H1 (cell line): Measurements from ENCODE around the gene GRAMD4. TPM values are rescaled to one million over a fixed set of nuclear protein-coding genes. Genes with fewer than 3 reads are reported as not detected.

Experiments
- CTCF ChIA-PET: fragments of 300-600 bp; sonication (Branson Sonifier 250); formaldehyde crosslinking; loops from one replicate; lab custom pipeline; 2021; ENCODE audit not compliant: partially characterized antibody; lab: Charles Lee
- POLR2A ChIA-PET: fragments of 300-600 bp; sonication (Branson Sonifier 250); formaldehyde crosslinking; loops from one replicate; lab custom pipeline; 2021; ENCODE audit warnings: inconsistent platforms; ENCODE audit not compliant: partially characterized antibody; lab: Charles Lee
- DNase-seq, 2 experiments: peaks; one replicate each; pipeline versions ENCODE4 v3.0.0 to v3.0.0-alpha.2; 2010 to 2022; ENCODE audit warnings: low spot score in 2 of 2, low read depth in 1 of 2, mixed read lengths in 1 of 2
- FAIRE-seq: peaks from 2 replicates; lab custom pipeline; 2011; peaks lifted over from hg19 to GRCh38; lab: Jason Lieb, UNC
- H2AFZ ChIP-seq: 2 replicates; pipeline ENCODE4 v1.8.1; 2012; ENCODE audit warnings: low read length, inconsistent platforms
- H2AK5ac ChIP-seq: 2 replicates; pipeline ENCODE4 v1.6.1; 2013; ENCODE audit warnings: low read depth, low read length
- H2BK120ac ChIP-seq: replicated peaks from 2 replicates; pipeline ENCODE3; 2013; ENCODE audit warnings: low read depth, low read length, inconsistent platforms
- H2BK12ac ChIP-seq: 2 replicates; pipeline ENCODE4 v1.6.1; 2013; ENCODE audit warnings: low read depth, low read length
- H2BK15ac ChIP-seq: 2 replicates; pipeline ENCODE4 v1.6.1; 2013; ENCODE audit warnings: low read length
- H2BK20ac ChIP-seq: 2 replicates; pipeline ENCODE4 v1.6.1; 2013; ENCODE audit warnings: low read length
- H2BK5ac ChIP-seq: 2 replicates; pipeline ENCODE4 v1.6.1; 2013; ENCODE audit warnings: low read depth, low read length
- H3K14ac ChIP-seq: 2 replicates; pipeline ENCODE4 v1.6.1; 2013; ENCODE audit warnings: inconsistent platforms; ENCODE audit not compliant: insufficient read length
- H3K18ac ChIP-seq: 2 replicates; pipeline ENCODE4 v1.6.1; 2013; ENCODE audit warnings: low read length; ENCODE audit errors: extremely low read depth
- H3K23ac ChIP-seq: 2 replicates; pipeline ENCODE4 v1.6.1; 2013; ENCODE audit warnings: inconsistent platforms; ENCODE audit not compliant: insufficient read length
- H3K23me2 ChIP-seq: 2 replicates; pipeline ENCODE4 v1.6.1; 2013; ENCODE audit warnings: low read depth, low read length
- H3K27ac ChIP-seq: 2 replicates; pipeline ENCODE4 v1.6.1; 2011; ENCODE audit warnings: low read depth, low read length, inconsistent platforms
- H3K27me3 ChIP-seq, 4 experiments: replicated peaks in 1 of 4; 1 replicate in 1 of 4; 2 replicates in 3 of 4; pipeline versions ENCODE4 v1.6.1 to v1.8.1; 2011 to 2013; ENCODE audit warnings: low read length in 3 of 4, mild to moderate bottlenecking in 3 of 4, inconsistent platforms in 2 of 4, mixed read lengths in 2 of 4, moderate library complexity in 1 of 4; ENCODE audit not compliant: control insufficient read depth in 3 of 4, insufficient read depth in 3 of 4; ENCODE audit errors: extremely low read depth in 1 of 4
- H3K36me3 ChIP-seq, 4 experiments: 2 replicates each; pipeline versions ENCODE4 v1.6.1 to v1.8.1; 2011 to 2013; ENCODE audit warnings: mild to moderate bottlenecking in 4 of 4, low read length in 3 of 4, moderate library complexity in 2 of 4, control low read depth in 1 of 4, inconsistent platforms in 1 of 4; ENCODE audit not compliant: insufficient read depth in 4 of 4, control insufficient read depth in 2 of 4
- H3K4ac ChIP-seq: replicated peaks from 2 replicates; pipeline ENCODE3; 2013; ENCODE audit warnings: low read length, low read depth, mixed read lengths, inconsistent platforms; ENCODE audit not compliant: insufficient read length
- H3K4me1 ChIP-seq, 4 experiments: replicated peaks in 1 of 4; 1 replicate in 1 of 4; 2 replicates in 3 of 4; pipeline versions ENCODE4 v1.6.1 to v1.8.1; 2011 to 2013; ENCODE audit warnings: low read length in 3 of 4, inconsistent platforms in 2 of 4, mixed read lengths in 1 of 4; ENCODE audit not compliant: insufficient read depth in 4 of 4, control insufficient read depth in 3 of 4
- H3K4me2 ChIP-seq, 2 experiments: 2 replicates each; pipeline versions ENCODE4 v1.6.1 to v1.8.1; 2011 to 2013; ENCODE audit warnings: low read depth in 2 of 2, low read length in 2 of 2, control low read depth in 1 of 2, inconsistent platforms in 1 of 2, mild to moderate bottlenecking in 1 of 2; ENCODE audit not compliant: insufficient read depth in 1 of 2
- H3K4me3 ChIP-seq, 4 experiments: fragments of 200-600, 300-600 bp in 1 of 4; sonication (generic), shearing (Covaris generic), sonication (Bioruptor Twin) in 1 of 4; 2 replicates each; pipeline versions ENCODE4 v1.5.1 to v1.8.1; 2011 to 2016; ENCODE audit warnings: low read length in 4 of 4, low read depth in 3 of 4, control low read depth in 2 of 4, inconsistent platforms in 2 of 4, mild to moderate bottlenecking in 2 of 4, mixed read lengths in 1 of 4, moderate library complexity in 1 of 4; ENCODE audit not compliant: insufficient read depth in 2 of 4; ENCODE audit errors: extremely low read depth in 1 of 4
- H3K56ac ChIP-seq: replicated peaks from 2 replicates; pipeline ENCODE3; 2013; ENCODE audit warnings: low read depth, mild to moderate bottlenecking, mixed read lengths, low read length, inconsistent platforms; ENCODE audit not compliant: insufficient read length
- H3K79me1 ChIP-seq: 2 replicates; pipeline ENCODE4 v1.6.1; 2013; ENCODE audit warnings: low read depth, low read length, control low read depth
- H3K79me2 ChIP-seq, 2 experiments: 2 replicates each; pipeline versions ENCODE4 v1.6.1 to v1.8.1; 2012 to 2013; ENCODE audit warnings: low read length in 2 of 2, mild to moderate bottlenecking in 2 of 2, inconsistent platforms in 1 of 2; ENCODE audit not compliant: insufficient read depth in 2 of 2, control insufficient read depth in 1 of 2
- H3K9ac ChIP-seq, 4 experiments: replicated peaks in 1 of 4; 1 replicate in 1 of 4; 2 replicates in 3 of 4; pipeline versions ENCODE4 v1.6.1 to v1.8.1; 2011 to 2013; ENCODE audit warnings: low read depth in 3 of 4, low read length in 3 of 4, control low read depth in 2 of 4, mild to moderate bottlenecking in 2 of 4, moderate library complexity in 2 of 4, inconsistent platforms in 1 of 4; ENCODE audit errors: extremely low read depth in 1 of 4
- H3K9me3 ChIP-seq, 2 experiments: 2 replicates each; pipeline versions ENCODE4 v1.6.1 to v1.8.1; 2012 to 2013; ENCODE audit warnings: mild to moderate bottlenecking in 2 of 2, moderate library complexity in 2 of 2, control low read depth in 1 of 2, inconsistent platforms in 1 of 2, low read depth in 1 of 2, low read length in 1 of 2, mixed read lengths in 1 of 2; ENCODE audit not compliant: insufficient read depth in 2 of 2
- H4K20me1 ChIP-seq, 2 experiments: replicated peaks in 1 of 2; 2 replicates each; pipeline versions ENCODE3 to v1.8.1; 2011 to 2013; ENCODE audit warnings: inconsistent platforms in 2 of 2, low read length in 2 of 2, mild to moderate bottlenecking in 1 of 2; ENCODE audit not compliant: insufficient read depth in 2 of 2, control insufficient read depth in 1 of 2
- H4K5ac ChIP-seq: 2 replicates; pipeline ENCODE4 v1.6.1; 2013; ENCODE audit warnings: low read length, low read depth, mixed read lengths, inconsistent platforms; ENCODE audit not compliant: insufficient read length
- H4K8ac ChIP-seq: 2 replicates; pipeline ENCODE4 v1.8.0; 2013; ENCODE audit warnings: mild to moderate bottlenecking, moderate library complexity, low read length, inconsistent platforms; ENCODE audit not compliant: insufficient read depth; ENCODE audit errors: extremely low read depth
- H4K91ac ChIP-seq: replicated peaks from 2 replicates; pipeline ENCODE3; 2013; ENCODE audit warnings: low read length, mixed read lengths, inconsistent platforms; ENCODE audit not compliant: insufficient read length
- ATF3 ChIP-seq: IDR thresholded peaks from 2 replicates; pipeline ENCODE4 v1.6.1; 2011; ENCODE audit warnings: low read depth, mild to moderate bottlenecking, low read length; ENCODE audit not compliant: insufficient read depth
- CBX5 ChIP-seq: fragments of 300-800, 300-1000 bp; sonication (generic); IDR thresholded peaks from 2 replicates; pipeline ENCODE4 v1.7.1; 2016; ENCODE audit warnings: antibody characterized with exemption, low read length, low read depth
- CTCF ChIP-seq, 3 experiments: IDR thresholded peaks; 1 replicate in 2 of 3; 2 replicates in 1 of 3; pipeline versions ENCODE4 v1.5.1 to v1.6.1; 2011; ENCODE audit warnings: low read length in 3 of 3, mild to moderate bottlenecking in 3 of 3, inconsistent platforms in 2 of 3, low read depth in 1 of 3, moderate library complexity in 1 of 3; ENCODE audit not compliant: insufficient read depth in 1 of 3; ENCODE audit errors: control extremely low read depth in 1 of 3
- GABPA ChIP-seq: IDR thresholded peaks from 2 replicates; pipeline ENCODE4 v1.6.1; 2011; ENCODE audit warnings: mild to moderate bottlenecking, low read length, moderate library complexity, borderline replicate concordance; ENCODE audit not compliant: insufficient read depth
- MAFK ChIP-seq: IDR thresholded peaks from 2 replicates; pipeline ENCODE4 v1.6.1; 2012; ENCODE audit warnings: low read depth, mild to moderate bottlenecking, improper control_type of control experiment, low read length
- POLR2AphosphoS5 ChIP-seq: IDR thresholded peaks from 2 replicates; pipeline ENCODE4 v1.6.1; 2011; ENCODE audit warnings: low read depth, low read length
- RBBP5 ChIP-seq: IDR thresholded peaks from 2 replicates; pipeline ENCODE4 v1.7.1; 2012; ENCODE audit warnings: low read depth, mild to moderate bottlenecking, inconsistent platforms, low read length, moderate library complexity, borderline replicate concordance
- SP2 ChIP-seq: IDR thresholded peaks from 2 replicates; pipeline ENCODE4 v1.6.1; 2012; ENCODE audit warnings: mild to moderate bottlenecking, low read length, inconsistent platforms
- SUZ12 ChIP-seq: fragments of 200-600 bp; sonication (generic); IDR thresholded peaks from 2 replicates; pipeline ENCODE4 v1.6.1; 2012; ENCODE audit warnings: mild to moderate bottlenecking, inconsistent platforms, low read length, moderate library complexity, mixed read lengths
- TBP ChIP-seq: IDR thresholded peaks from 2 replicates; pipeline ENCODE4 v1.6.1; 2011; ENCODE audit warnings: low read depth, low read length, improper control_type of control experiment
- TCF12 ChIP-seq: IDR thresholded peaks from 2 replicates; pipeline ENCODE4 v1.6.1; 2011; ENCODE audit warnings: low read depth, mild to moderate bottlenecking, low read length
- ZNF274 ChIP-seq: IDR thresholded peaks from 2 replicates; pipeline ENCODE4 v1.7.0; 2012; ENCODE audit warnings: low read length, borderline replicate concordance; ENCODE audit errors: extremely low read depth
- WGBS, 2 experiments: shearing (Covaris generic) in 1 of 2; methylation state at CpG; one replicate each; pipeline versions ENCODE4 v1.1.6 to v1.1.7; 2013 to 2015; ENCODE audit warnings: low lambda C conversion rate in 2 of 2, mixed read lengths in 2 of 2, inconsistent platforms in 1 of 2, low coverage in 1 of 2, missing lambda C conversion rate in 1 of 2; ENCODE audit not compliant: insufficient replicate concordance in 2 of 2, insufficient coverage in 1 of 2, insufficient read length in 1 of 2; ENCODE audit errors: extremely low coverage in 1 of 2, missing lambda C conversion rate in 1 of 2; 5-methylcytosine and 5-hydroxymethylcytosine counted together
- polyA plus RNA-seq, 7 experiments: library from polyadenylated mRNA; depleted of rRNA in 3 of 7; stranded (reverse) in 5 of 7; unstranded in 2 of 7; fragments of >200 nt in 5 of 7; fragments of 200-250 nt in 2 of 7; gene quantifications; 1 replicate in 5 of 7; 2 replicates in 1 of 7; 4 replicates in 1 of 7; pipeline versions ENCODE4 v1.2.1 to v1.2.3, GENCODE V29; 2011 to 2013; ENCODE audit warnings: missing spikeins in 2 of 7, mixed read lengths in 2 of 7
- total RNA-seq: library from RNA; stranded (reverse); fragmentation: NEBNext Ultra II Directional; extraction: Animal tissue kit (Norgen Biotek cat#: 25700); gene quantifications from 2 replicates; pipeline ENCODE4 v1.2.1, GENCODE V29; 2021

Gene GRAMD4
- total and polyA plus RNA-seq, 2 of the 8 experiments (the other 6 are each of a cell fraction or from before 2014, with no cell fraction given): 7.9 to 25.6 TPM

- no peaks in the 10 kb centered on the region for H3K9me3 ChIP-seq
- H3K79me1 ChIP-seq: no peaks in the 10 kb centered on the region
- H2BK5ac ChIP-seq: no peak overlapping the region
- no peak overlapping the region for H4K5ac ChIP-seq
- H2BK120ac ChIP-seq: no peak overlapping the region
- H3K23me2 ChIP-seq: no peaks in the 10 kb centered on the region
- no peak overlapping the region for H3K4me2 ChIP-seq
- DNase-seq (no peak), FAIRE-seq (no peak)
- H2BK12ac ChIP-seq: no peak overlapping the region
- H2BK15ac ChIP-seq: no peak overlapping the region
- no peak overlapping the region for H3K14ac ChIP-seq
- H3K36me3 ChIP-seq: peaks cover 0 to 29% (median 22%) of the 10 kb centered on the region in 4 experiments; a peak in 7 of 8 replicates
- no peaks in the 10 kb centered on the region for H3K27me3 ChIP-seq
- H3K4me3 ChIP-seq: no peak overlapping the region
- ChIA-PET POLR2A (no interaction called here), CTCF (interaction anchor here (0.6 kb wide), 1 partner anchor 94 kb away, joined by 3 read pairs; no protein-coding TSS in a partner anchor)
- no peaks in the 10 kb centered on the region for H3K4me1 ChIP-seq
- no peaks in the 10 kb centered on the region for H3K79me2 ChIP-seq
- WGBS, 2 experiments: 91% methylated on average over 6 of the region's 6 CpGs; no CpG with 5 or more reads in 1 of the 2 experiments
- H2AFZ ChIP-seq: no peak overlapping the region
- no peak overlapping the region for H3K18ac ChIP-seq
- peaks cover 6 to 16% of the 10 kb centered on the region in 2 experiments for H4K20me1 ChIP-seq
- no peak overlapping the region for H3K27ac ChIP-seq
- no peak overlapping the region for H4K8ac ChIP-seq
- H3K4ac ChIP-seq: no peak overlapping the region
- no peak overlapping the region for H2BK20ac ChIP-seq
- no peak overlapping the region for H3K9ac ChIP-seq
- H3K56ac ChIP-seq: no peak overlapping the region
- H3K23ac ChIP-seq: no peak overlapping the region
- no peak overlapping the region for H4K91ac ChIP-seq
- H2AK5ac ChIP-seq: no peak overlapping the region
- TF ChIP-seq TCF12 (no peak), TBP (no peak), CBX5 (no peak), MAFK (no peak), GABPA (no peak), POLR2AphosphoS5 (no peak), SUZ12 (no peak), ZNF274 (no peak), SP2 (no peak), CTCF (IDR thresholded peaks at IDR 0.05; ENCODE audit: control extremely low read depth in 1 of 3, insufficient read depth in 1 of 3, low read depth in 1 of 3, low read length in 3 of 3) (no peak), RBBP5 (no peak), ATF3 (no peak)
Measured at GRCh38 chr22:46703996-46704370, 83.8 kb downstream of the GRAMD4 start.
